GM13976 (cell line): Measurements from ENCODE around the gene NMRK2.

Experiments
- DNase-seq: peaks from one replicate; pipeline ENCODE4 v3.0.0; 2012; ENCODE audit warnings: low spot score
- in situ Hi-C: fragments of 300-500 bp; cut with MboI; formaldehyde crosslinking; loops from one replicate; pipeline ENCODE4 v1.12.0; 2022; ENCODE audit warnings: low sequenced_read_pairs, mixed read lengths, inconsistent platforms; ENCODE audit not compliant: unreplicated experiment
- TF ChIP-seq, protein P1 (sequence below): IDR thresholded peaks from 2 replicates; pipeline ENCODE4 v1.5.1; 2012; ENCODE audit warnings: borderline replicate concordance, mild to moderate bottlenecking; ENCODE audit not compliant: insufficient read depth; ENCODE audit errors: extremely low read depth, missing control alignments, control extremely low read depth

Gene NMRK2

DNA sequence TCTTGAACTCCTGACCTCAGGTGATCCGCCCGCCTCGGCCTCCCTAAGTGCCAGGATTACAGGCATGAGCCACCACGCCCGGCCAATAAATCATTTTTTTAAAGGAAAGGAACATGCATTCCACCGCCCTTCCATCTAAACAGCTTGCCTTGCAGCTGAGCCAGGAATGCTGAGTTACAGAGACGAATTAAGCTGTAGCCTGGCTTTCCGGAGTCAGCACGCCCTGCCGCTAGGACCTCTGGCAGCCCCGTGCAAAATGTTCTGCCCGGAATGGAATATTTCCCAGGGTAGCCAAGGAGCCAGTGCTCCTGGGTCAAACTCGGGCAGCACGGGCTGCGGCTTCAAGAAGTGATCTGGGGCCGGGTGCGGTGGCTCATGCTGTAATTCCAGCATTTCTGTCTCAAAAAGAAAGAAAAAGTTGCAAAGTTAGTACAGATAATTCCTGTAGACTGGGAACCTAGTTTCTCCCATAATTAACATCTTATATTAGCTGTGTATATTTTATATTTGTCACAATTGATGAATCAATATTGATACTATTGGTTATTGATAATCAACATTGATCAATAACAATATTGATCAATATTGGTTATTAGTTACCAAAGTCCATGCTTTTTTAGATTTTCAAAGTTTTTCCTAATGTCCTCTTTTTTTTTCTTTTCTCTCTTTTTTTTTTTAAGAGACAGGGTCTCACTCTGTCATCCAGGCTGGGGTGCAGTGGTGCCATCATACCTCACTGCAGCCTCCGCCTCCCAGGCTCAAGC is 33.2 kb upstream of the NMRK2 start:
- DNase-seq = no peak
- in situ Hi-C loops = no loop called here
- TF ChIP-seq, protein P1, sequence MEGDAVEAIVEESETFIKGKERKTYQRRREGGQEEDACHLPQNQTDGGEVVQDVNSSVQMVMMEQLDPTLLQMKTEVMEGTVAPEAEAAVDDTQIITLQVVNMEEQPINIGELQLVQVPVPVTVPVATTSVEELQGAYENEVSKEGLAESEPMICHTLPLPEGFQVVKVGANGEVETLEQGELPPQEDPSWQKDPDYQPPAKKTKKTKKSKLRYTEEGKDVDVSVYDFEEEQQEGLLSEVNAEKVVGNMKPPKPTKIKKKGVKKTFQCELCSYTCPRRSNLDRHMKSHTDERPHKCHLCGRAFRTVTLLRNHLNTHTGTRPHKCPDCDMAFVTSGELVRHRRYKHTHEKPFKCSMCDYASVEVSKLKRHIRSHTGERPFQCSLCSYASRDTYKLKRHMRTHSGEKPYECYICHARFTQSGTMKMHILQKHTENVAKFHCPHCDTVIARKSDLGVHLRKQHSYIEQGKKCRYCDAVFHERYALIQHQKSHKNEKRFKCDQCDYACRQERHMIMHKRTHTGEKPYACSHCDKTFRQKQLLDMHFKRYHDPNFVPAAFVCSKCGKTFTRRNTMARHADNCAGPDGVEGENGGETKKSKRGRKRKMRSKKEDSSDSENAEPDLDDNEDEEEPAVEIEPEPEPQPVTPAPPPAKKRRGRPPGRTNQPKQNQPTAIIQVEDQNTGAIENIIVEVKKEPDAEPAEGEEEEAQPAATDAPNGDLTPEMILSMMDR = no peak

DNA sequence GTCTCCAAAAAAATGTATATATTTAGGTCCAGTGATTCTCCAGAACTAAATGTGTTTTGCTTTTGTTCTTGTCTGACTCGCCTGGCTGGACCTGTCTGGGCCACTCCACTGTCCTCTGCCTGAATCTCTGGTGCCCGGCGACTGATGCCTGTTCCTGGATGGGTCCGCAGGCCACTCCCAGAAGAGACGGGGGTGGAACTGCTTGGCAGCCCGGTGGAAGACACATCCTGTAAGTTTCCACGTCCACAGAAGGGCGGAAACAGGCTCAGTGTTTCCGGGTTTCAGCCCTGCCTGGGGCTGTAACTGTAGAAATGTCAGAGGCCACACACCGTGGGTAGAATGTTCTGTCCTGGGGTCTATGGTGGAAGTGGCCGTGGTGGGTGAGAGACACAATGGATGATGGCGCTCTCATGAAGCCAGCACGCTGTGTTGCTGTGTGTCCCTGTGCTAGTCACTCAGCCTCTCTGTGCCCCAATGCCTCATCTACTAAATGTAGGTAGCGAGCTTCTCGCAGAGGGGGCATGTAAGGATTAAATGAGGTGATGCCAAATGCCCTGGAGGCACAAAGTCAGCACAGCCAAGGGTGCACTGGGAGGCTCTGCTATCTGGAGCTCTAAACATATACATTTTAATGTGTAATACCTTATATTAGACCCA is 30.4 kb upstream of the NMRK2 start:
- TF ChIP-seq, protein P1 = no peak
- no peak for DNase-seq
- in situ Hi-C loops = no loop called here

DNA sequence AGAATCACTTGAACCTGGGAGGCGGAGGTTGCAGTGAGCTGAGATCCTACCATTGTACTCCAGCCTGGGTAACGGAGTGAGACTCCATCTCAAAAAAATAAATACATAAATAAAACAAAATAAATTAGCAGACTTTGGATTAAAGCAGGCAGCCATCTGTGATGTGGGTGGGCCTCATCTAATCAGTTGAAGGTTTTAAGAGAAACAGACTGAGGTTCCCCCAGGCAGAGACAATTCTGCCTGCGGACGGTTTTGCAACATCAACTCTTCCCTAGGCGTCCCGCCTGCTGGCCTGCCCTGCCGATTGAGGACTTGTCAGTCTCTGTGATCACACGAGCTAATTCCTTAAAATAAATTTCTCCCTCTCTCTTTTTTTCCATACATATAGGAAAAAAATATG is 28.6 kb upstream of the NMRK2 start:
- TF ChIP-seq, protein P1 = no peak
- no peak for DNase-seq
- in situ Hi-C loops = no loop called here

DNA sequence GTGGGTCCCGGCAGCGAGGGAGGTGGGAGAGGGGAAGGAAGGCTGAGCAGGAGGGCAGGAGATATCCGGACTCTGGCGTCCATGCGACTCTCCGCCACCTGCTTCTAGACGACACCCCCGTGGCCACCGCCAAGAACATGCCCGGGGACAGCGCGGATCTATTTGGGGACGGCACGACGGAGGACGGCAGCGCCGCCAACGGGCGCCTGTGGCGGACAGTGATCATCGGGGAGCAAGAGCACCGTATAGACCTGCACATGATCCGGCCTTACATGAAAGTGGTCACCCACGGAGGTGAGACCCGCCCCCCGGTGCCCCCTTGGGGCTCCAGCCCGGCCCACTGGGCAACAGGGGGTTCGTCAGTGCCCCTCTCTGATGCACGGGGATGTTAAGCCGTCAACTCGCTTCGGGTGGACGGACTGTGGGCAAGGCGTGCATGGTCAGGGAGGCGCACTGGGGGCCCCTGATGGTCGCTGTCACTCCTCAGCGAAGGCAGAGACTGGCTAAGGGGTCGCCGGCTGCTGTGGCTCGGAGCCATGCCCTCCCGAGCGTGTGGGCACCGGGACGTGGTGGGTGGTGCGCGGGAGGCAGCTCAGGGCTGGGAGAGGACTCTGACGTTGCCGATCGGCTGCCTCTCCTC is 25.1 kb upstream of the NMRK2 start:
- TF ChIP-seq, protein P1 = no peak
- in situ Hi-C loops = no loop called here
- DNase-seq = no peak

DNA sequence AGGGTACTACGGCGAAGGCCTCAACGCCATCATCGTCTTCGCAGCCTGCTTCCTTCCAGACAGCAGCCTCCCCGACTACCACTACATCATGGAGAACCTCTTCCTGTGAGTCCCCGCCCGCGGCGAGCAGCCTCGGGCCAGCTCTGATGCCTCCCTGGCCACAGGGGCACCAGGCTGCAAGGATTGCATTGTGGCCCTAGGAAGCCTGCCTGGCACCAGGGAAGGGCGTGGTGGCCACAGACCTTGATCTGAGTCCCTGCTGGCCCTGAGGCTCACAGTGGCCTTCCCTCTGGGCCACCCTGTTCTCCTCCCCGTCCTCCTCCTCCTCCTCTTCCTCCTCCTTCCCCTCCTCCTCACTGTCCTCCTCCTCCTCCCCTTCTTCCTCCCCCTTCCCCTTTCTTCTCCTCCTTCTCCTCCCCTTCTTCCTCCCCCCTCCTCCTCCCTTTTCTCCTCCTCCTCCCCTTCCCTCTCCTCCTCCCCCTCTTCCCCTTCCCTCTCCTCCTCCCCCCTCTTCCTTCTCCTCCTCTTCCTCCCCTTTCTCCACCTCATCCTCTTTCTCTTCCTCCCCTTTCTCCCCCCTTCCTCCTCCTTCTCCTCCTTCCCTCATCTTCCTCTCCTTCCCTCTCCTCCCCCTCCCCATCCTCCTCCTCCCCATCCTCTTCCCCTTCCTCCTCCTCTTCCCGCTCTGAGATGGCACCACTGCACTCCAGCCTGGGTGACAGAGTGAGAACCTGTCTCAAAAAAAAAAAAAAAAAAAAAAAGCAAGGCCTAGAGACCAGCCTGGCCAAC is 24.4 kb upstream of the NMRK2 start:
- in situ Hi-C loops = no loop called here
- no peak for DNase-seq
- TF ChIP-seq, protein P1 = no peak

DNA sequence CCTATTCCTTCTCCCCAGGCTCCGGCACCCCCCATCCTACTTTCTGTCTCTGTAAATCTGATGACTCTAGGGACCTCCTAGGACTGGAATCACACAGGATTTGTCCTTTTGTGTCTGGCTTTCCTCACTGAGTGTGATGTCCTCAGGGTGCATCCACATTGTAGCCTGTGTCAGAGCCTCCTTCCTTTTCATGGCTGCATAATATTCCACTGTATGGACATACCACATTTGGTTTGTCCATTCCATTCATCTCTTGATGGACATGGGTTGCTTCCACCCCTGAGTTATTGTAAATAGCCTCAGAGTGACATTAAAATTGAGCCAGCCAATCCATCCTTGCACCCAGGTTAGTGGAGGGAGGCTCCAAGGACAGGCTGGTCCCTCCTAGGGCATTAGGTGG is 22.8 kb upstream of the NMRK2 start:
- no peak for DNase-seq
- in situ Hi-C loops = no loop called here
- TF ChIP-seq, protein P1 = no peak
